Transverse colon (tissue), 3 donors: ENCODE data around the gene ATF6.

Source experiments
- EP300 ChIP-seq: sonication (generic); formaldehyde crosslinking; IDR thresholded peaks from one replicate; pipeline ENCODE4 v1.6.1; 2017; ENCODE audit warnings: antibody characterized with exemption, low read depth
- TF ChIP-seq, protein P1 (sequence below), 5 experiments: fragments of 200-600 bp in 3 of 5; fragments of 450-650 bp in 2 of 5; sonication (generic) in 3 of 5; IDR thresholded peaks; 1 replicate in 2 of 5; 2 replicates in 3 of 5; pipeline ENCODE4 v1.5.1; 2016 to 2017; ENCODE audit warnings: antibody characterized with exemption in 5 of 5, inconsistent platforms in 3 of 5, mild to moderate bottlenecking in 2 of 5, moderate library complexity in 1 of 5

DNA sequence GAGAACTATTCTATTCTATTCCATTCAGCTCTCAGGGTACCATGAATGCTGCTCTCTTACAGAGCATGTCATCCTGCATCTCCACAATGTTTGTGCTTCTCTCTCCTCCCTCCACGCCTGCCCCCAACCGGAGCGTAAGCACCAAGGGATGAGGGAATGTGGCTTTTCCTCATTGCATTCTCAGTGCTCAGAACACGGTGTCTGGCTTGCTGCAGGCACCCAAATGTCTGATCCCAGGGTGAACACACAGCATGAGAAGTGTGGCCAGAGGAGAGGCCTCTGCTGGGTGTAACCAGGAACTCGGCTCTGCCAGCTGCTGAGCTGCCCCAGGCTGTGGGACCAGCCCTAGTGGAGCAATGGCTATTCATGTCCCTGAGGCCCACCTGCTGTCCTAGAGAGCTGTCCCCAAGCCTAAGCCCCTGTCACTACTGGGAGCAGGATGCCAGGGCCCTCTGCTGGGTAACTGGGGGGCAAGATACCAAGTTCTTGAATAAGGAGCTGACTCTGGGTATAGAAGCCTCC lies 219.2 kb downstream of the ATF6 start:
- TF ChIP-seq, protein P1, sequence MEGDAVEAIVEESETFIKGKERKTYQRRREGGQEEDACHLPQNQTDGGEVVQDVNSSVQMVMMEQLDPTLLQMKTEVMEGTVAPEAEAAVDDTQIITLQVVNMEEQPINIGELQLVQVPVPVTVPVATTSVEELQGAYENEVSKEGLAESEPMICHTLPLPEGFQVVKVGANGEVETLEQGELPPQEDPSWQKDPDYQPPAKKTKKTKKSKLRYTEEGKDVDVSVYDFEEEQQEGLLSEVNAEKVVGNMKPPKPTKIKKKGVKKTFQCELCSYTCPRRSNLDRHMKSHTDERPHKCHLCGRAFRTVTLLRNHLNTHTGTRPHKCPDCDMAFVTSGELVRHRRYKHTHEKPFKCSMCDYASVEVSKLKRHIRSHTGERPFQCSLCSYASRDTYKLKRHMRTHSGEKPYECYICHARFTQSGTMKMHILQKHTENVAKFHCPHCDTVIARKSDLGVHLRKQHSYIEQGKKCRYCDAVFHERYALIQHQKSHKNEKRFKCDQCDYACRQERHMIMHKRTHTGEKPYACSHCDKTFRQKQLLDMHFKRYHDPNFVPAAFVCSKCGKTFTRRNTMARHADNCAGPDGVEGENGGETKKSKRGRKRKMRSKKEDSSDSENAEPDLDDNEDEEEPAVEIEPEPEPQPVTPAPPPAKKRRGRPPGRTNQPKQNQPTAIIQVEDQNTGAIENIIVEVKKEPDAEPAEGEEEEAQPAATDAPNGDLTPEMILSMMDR (IDR thresholded peaks at IDR 0.05) = no peak
- no peak for TF ChIP-seq EP300
